Liver (tissue), 9 donors: ENCODE results near the gene HPCAL1. TPM values are rescaled to one million over a fixed set of nuclear protein-coding genes. Genes with fewer than 3 reads are reported as not detected.

Experiments
- DNase-seq: peaks from one replicate; pipeline ENCODE4 v3.0.0-alpha.2; 2017; ENCODE audit warnings: low spot score
- H3K27ac ChIP-seq, 2 donors: one replicate each; pipeline ENCODE4 v1.7.0; 2013; ENCODE audit warnings: inconsistent platforms in 2 of 2, low read length in 2 of 2, control low read depth in 1 of 2, low read depth in 1 of 2, mild to moderate bottlenecking in 1 of 2
- H3K27me3 ChIP-seq, 4 donors: one replicate each; pipeline versions ENCODE4 v1.6.1 to v1.7.0; 2013; ENCODE audit warnings: low read length in 3 of 4, inconsistent platforms in 1 of 4, mild to moderate bottlenecking in 1 of 4, moderate library complexity in 1 of 4; ENCODE audit not compliant: control insufficient read depth in 4 of 4, insufficient read depth in 4 of 4
- H3K36me3 ChIP-seq, 4 donors: one replicate each; pipeline versions ENCODE4 v1.6.1 to v1.7.0; 2013; ENCODE audit warnings: low read length in 3 of 4, mild to moderate bottlenecking in 3 of 4, low read depth in 1 of 4, moderate library complexity in 1 of 4; ENCODE audit not compliant: control insufficient read depth in 4 of 4, insufficient read depth in 3 of 4
- H3K4me1 ChIP-seq, 4 donors: one replicate each; pipeline versions ENCODE4 v1.6.1 to v1.7.0; 2013; ENCODE audit warnings: low read length in 3 of 4, mild to moderate bottlenecking in 3 of 4, moderate library complexity in 1 of 4; ENCODE audit not compliant: control insufficient read depth in 4 of 4, insufficient read depth in 4 of 4
- H3K4me3 ChIP-seq, 3 donors: one replicate each; pipeline versions ENCODE4 v1.6.1 to v1.7.0; 2013; ENCODE audit warnings: low read length in 3 of 3, control low read depth in 1 of 3, low read depth in 1 of 3, mild to moderate bottlenecking in 1 of 3
- H3K9ac ChIP-seq, 2 donors: one replicate each; pipeline ENCODE4 v1.7.0; 2013; ENCODE audit warnings: low read length in 2 of 2, mild to moderate bottlenecking in 2 of 2, moderate library complexity in 2 of 2, control low read depth in 1 of 2, low read depth in 1 of 2
- H3K9me3 ChIP-seq, 4 donors: one replicate each; pipeline versions ENCODE4 v1.6.1 to v1.7.0; 2013; ENCODE audit warnings: low read length in 3 of 4; ENCODE audit not compliant: control insufficient read depth in 4 of 4
- EGR1 ChIP-seq, 2 donors: IDR thresholded peaks; 2 replicates each; pipeline ENCODE4 v1.6.1; 2016 to 2018; ENCODE audit warnings: antibody characterized with exemption in 2 of 2, low read depth in 2 of 2
- FOXA2 ChIP-seq: IDR thresholded peaks from 2 replicates; pipeline ENCODE4 v1.6.1; 2016; ENCODE audit warnings: antibody characterized with exemption
- GABPA ChIP-seq, 2 donors: IDR thresholded peaks in 1 of 2; conservative IDR thresholded peaks in 1 of 2; 2 replicates each; pipeline ENCODE4 v1.6.1; 2016; ENCODE audit warnings: antibody characterized with exemption in 2 of 2, mild to moderate bottlenecking in 1 of 2, moderate library complexity in 1 of 2
- HNF4A ChIP-seq, 2 donors: conservative IDR thresholded peaks; 2 replicates each; pipeline ENCODE4 v1.6.1; 2016; ENCODE audit warnings: antibody characterized with exemption in 2 of 2, mild to moderate bottlenecking in 2 of 2
- HNF4G ChIP-seq: IDR thresholded peaks from 2 replicates; pipeline ENCODE4 v1.6.1; 2016; ENCODE audit warnings: antibody characterized with exemption
- JUND ChIP-seq, 2 donors: IDR thresholded peaks; 2 replicates each; pipeline ENCODE4 v1.6.1; 2016; ENCODE audit warnings: antibody characterized with exemption in 2 of 2
- NR2F2 ChIP-seq: IDR thresholded peaks from 2 replicates; pipeline ENCODE4 v1.6.1; 2016; ENCODE audit warnings: antibody characterized with exemption
- RAD21 ChIP-seq, 2 donors: IDR thresholded peaks; 2 replicates each; pipeline ENCODE4 v1.6.1; 2016; ENCODE audit warnings: antibody characterized with exemption in 2 of 2, mild to moderate bottlenecking in 2 of 2
- RXRA ChIP-seq, 2 donors: IDR thresholded peaks; 2 replicates each; pipeline ENCODE4 v1.6.1; 2017 to 2018; ENCODE audit warnings: antibody characterized with exemption in 2 of 2, mild to moderate bottlenecking in 1 of 2
- SP1 ChIP-seq: IDR thresholded peaks from 2 replicates; pipeline ENCODE4 v1.6.1; 2018; ENCODE audit warnings: antibody characterized with exemption, mild to moderate bottlenecking
- TAF1 ChIP-seq: conservative IDR thresholded peaks from 2 replicates; pipeline ENCODE4 v1.6.1; 2016; ENCODE audit warnings: antibody characterized with exemption, mild to moderate bottlenecking
- YY1 ChIP-seq: IDR thresholded peaks from 2 replicates; pipeline ENCODE4 v1.6.1; 2016; ENCODE audit warnings: antibody characterized with exemption, mild to moderate bottlenecking
- WGBS: extraction: QIAGEN DNeasy Blood & Tissue Kit; methylation state at CpG from one replicate; pipeline ENCODE4 v1.1.7; 2013; 5-methylcytosine and 5-hydroxymethylcytosine counted together
- polyA plus RNA-seq, 2 donors: library from polyadenylated mRNA; stranded (reverse) in 1 of 2; unstranded in 1 of 2; fragments of 200-250 nt in 1 of 2; fragments of >200 nt in 1 of 2; fragmentation: Nextera tagmentation in 1 of 2; extraction: Ambion mirVana in 1 of 2; gene quantifications; one replicate each; pipeline versions ENCODE4 v1.2.1 to v1.2.3, GENCODE V29; 2013 to 2015
- total RNA-seq, 2 donors: library from RNA; depleted of rRNA; stranded (reverse); fragments of >200 nt; gene quantifications; one replicate each; pipeline ENCODE4 v1.2.3, GENCODE V29; 2014
- TF ChIP-seq, protein P1 (sequence below): IDR thresholded peaks from 2 replicates; pipeline ENCODE4 v1.6.1; 2016; ENCODE audit warnings: antibody characterized with exemption
- TF ChIP-seq, protein P2 (sequence below): IDR thresholded peaks from 2 replicates; pipeline ENCODE4 v1.6.1; 2016; ENCODE audit warnings: antibody characterized with exemption, mild to moderate bottlenecking
- TF ChIP-seq, protein P3 (sequence below): IDR thresholded peaks from 2 replicates; pipeline ENCODE4 v1.6.1; 2016; ENCODE audit warnings: antibody characterized with exemption
- TF ChIP-seq, protein P4 (sequence below): fragments of 150-350 bp; IDR thresholded peaks from 2 replicates; pipeline ENCODE4 v1.5.1; 2017; ENCODE audit warnings: improper control_type of control experiment, low read depth, low read length; ENCODE audit not compliant: missing input control
- TF ChIP-seq, protein P5 (sequence below): IDR thresholded peaks from 2 replicates; pipeline ENCODE4 v1.6.1; 2016; ENCODE audit warnings: antibody characterized with exemption
- donor health status: healthy.
- donor health status: healthy.
- donor health status: healthy.
- donor health status: healthy.
- donor health status: healthy.

The HPCAL1 gene
- total and polyA plus RNA-seq, 4 donors = 17.3 to 27.9 (median 22.9) TPM

DNA sequence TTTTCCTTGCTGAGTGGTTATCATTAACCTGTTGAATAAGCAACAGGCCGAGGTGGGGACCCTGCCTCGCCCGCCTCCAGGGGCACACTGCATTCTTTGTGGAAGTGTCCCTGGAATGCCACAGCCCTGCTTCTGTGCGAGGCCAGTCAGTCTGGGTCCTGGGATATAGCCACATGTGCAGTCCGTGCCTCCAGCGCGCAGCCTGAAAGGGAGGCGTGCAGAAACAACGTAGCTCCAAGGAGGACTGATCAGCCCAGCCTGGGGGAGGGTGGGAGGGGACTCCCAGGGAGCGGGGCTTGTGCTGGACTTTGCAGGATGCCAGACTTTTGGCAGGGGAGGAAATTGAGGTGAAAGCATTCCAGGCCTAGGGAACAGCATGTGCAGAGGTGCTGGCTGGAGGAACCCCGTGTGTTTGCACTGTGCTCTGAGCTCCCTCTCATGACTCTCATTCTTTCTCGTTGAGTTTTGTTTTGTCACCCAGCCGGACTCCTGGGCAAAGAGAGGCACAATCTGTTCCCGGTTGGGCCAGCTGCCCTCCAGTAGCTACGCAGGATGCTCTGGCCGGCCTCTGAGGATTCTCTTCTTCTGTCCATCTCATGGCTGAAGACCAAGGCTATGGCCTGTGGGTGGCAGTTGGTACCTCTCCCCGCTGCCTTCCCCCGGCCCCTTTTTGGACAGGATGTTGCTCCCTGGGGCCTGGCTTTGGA is 39.7 kb downstream of the HPCAL1 start:
- TF ChIP-seq RXRA (IDR thresholded peaks at IDR 0.05) = no peak
- no peak for TF ChIP-seq JUND (IDR thresholded peaks at IDR 0.05)
- TF ChIP-seq HNF4G = no peak
- TF ChIP-seq NR2F2 = no peak
- TF ChIP-seq HNF4A (conservative IDR thresholded peaks at IDR 0.05) = no peak
- no peak for TF ChIP-seq SP1
- TF ChIP-seq GABPA (IDR thresholded peaks at IDR 0.05 in 1 of 2, conservative IDR thresholded peaks at IDR 0.05 in 1 of 2) = no peak
- TF ChIP-seq, protein P1, sequence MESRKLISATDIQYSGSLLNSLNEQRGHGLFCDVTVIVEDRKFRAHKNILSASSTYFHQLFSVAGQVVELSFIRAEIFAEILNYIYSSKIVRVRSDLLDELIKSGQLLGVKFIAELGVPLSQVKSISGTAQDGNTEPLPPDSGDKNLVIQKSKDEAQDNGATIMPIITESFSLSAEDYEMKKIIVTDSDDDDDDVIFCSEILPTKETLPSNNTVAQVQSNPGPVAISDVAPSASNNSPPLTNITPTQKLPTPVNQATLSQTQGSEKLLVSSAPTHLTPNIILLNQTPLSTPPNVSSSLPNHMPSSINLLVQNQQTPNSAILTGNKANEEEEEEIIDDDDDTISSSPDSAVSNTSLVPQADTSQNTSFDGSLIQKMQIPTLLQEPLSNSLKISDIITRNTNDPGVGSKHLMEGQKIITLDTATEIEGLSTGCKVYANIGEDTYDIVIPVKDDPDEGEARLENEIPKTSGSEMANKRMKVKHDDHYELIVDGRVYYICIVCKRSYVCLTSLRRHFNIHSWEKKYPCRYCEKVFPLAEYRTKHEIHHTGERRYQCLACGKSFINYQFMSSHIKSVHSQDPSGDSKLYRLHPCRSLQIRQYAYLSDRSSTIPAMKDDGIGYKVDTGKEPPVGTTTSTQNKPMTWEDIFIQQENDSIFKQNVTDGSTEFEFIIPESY = no peak
- TF ChIP-seq, protein P2, sequence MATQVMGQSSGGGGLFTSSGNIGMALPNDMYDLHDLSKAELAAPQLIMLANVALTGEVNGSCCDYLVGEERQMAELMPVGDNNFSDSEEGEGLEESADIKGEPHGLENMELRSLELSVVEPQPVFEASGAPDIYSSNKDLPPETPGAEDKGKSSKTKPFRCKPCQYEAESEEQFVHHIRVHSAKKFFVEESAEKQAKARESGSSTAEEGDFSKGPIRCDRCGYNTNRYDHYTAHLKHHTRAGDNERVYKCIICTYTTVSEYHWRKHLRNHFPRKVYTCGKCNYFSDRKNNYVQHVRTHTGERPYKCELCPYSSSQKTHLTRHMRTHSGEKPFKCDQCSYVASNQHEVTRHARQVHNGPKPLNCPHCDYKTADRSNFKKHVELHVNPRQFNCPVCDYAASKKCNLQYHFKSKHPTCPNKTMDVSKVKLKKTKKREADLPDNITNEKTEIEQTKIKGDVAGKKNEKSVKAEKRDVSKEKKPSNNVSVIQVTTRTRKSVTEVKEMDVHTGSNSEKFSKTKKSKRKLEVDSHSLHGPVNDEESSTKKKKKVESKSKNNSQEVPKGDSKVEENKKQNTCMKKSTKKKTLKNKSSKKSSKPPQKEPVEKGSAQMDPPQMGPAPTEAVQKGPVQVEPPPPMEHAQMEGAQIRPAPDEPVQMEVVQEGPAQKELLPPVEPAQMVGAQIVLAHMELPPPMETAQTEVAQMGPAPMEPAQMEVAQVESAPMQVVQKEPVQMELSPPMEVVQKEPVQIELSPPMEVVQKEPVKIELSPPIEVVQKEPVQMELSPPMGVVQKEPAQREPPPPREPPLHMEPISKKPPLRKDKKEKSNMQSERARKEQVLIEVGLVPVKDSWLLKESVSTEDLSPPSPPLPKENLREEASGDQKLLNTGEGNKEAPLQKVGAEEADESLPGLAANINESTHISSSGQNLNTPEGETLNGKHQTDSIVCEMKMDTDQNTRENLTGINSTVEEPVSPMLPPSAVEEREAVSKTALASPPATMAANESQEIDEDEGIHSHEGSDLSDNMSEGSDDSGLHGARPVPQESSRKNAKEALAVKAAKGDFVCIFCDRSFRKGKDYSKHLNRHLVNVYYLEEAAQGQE = no peak
- TF ChIP-seq FOXA2 = no peak
- no peak for TF ChIP-seq EGR1 (IDR thresholded peaks at IDR 0.05; ENCODE audit: low read depth in 2 of 2)
- no peak for TF ChIP-seq TAF1
- TF ChIP-seq YY1 = no peak
- no peak for TF ChIP-seq RAD21 (IDR thresholded peaks at IDR 0.05)
- TF ChIP-seq, protein P3, sequence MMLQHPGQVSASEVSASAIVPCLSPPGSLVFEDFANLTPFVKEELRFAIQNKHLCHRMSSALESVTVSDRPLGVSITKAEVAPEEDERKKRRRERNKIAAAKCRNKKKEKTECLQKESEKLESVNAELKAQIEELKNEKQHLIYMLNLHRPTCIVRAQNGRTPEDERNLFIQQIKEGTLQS = no peak
- TF ChIP-seq, protein P4, sequence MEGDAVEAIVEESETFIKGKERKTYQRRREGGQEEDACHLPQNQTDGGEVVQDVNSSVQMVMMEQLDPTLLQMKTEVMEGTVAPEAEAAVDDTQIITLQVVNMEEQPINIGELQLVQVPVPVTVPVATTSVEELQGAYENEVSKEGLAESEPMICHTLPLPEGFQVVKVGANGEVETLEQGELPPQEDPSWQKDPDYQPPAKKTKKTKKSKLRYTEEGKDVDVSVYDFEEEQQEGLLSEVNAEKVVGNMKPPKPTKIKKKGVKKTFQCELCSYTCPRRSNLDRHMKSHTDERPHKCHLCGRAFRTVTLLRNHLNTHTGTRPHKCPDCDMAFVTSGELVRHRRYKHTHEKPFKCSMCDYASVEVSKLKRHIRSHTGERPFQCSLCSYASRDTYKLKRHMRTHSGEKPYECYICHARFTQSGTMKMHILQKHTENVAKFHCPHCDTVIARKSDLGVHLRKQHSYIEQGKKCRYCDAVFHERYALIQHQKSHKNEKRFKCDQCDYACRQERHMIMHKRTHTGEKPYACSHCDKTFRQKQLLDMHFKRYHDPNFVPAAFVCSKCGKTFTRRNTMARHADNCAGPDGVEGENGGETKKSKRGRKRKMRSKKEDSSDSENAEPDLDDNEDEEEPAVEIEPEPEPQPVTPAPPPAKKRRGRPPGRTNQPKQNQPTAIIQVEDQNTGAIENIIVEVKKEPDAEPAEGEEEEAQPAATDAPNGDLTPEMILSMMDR = no peak
- TF ChIP-seq, protein P5, sequence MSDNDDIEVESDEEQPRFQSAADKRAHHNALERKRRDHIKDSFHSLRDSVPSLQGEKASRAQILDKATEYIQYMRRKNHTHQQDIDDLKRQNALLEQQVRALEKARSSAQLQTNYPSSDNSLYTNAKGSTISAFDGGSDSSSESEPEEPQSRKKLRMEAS = no peak
- H3K4me1 ChIP-seq = peaks cover 8 to 40% (median 22%) of the 10 kb centered on the region in 4 donors
- H3K36me3 ChIP-seq = peaks cover 0 to 3% (median 0%) of the 10 kb centered on the region in 4 donors
- 87% methylated on average over 18 of the region's 18 CpGs for WGBS
- H3K27me3 ChIP-seq = no peaks in the 10 kb centered on the region
- H3K27ac ChIP-seq = no peak overlapping the region
- no peak overlapping the region for H3K9ac ChIP-seq
- H3K4me3 ChIP-seq = no peak overlapping the region
- H3K9me3 ChIP-seq = no peaks in the 10 kb centered on the region
- no peak for DNase-seq
